ENCODE measurements around the gene YTHDF2. TPM values are rescaled to one million over a fixed set of nuclear protein-coding genes. Genes with fewer than 3 reads are reported as not detected.
A peak's percentile ranks its signal among the peaks of the same experiment; 100 is the strongest.

Gene YTHDF2
- total RNA-seq, 1 experiment from 2014 or later: 51.5 TPM

DNA sequence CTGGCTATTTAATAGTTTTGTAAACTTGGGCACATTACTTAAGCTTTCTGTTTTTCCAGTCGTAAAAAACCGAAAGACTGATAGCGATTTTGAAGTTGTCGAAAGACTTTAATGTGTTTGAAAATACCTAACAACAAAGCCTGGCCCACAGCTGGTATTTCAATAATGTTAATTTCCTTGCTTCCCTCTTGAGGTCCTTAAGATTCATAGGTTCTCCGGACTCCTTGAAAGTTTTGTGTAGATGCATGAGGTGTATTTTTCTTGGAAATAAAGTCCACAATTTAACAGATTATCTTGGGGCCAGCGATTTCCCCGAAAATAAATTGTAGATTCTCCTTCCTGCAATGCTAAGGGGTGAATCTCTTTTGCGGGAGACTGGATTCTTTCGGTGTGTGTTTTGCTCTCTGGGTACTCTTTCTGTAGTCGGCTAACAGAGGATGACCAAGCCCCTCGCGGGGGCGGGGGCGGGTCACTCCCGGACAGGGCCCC, 735 bp upstream of the YTHDF2 start:
- TSS peak; percentile 95 for BruUV-seq (replicated peaks)
- ChIA-PET POLR2A (interaction anchor here (0.8 to 1.9 kb wide), 8 partner anchors 64 to 446 kb away, joined by 3 to 54 read pairs (median 6); partner anchors contain the start of genes GMEB1, RNU11, SRSF4 and TAF12), CTCF (interaction anchor here (0.6 to 1.8 kb wide), 13 partner anchors 9 to 1351 kb away, joined by 3 to 29 read pairs (median 3); partner anchors contain the start of genes GMEB1 and TAF12)
- peak overlapping the region; percentile 92 for H3K27ac Mint-ChIP-seq (ENCODE audit: unreplicated experiment)
- peak overlapping the region; percentile 40 for H3K4me3 ChIP-seq (ENCODE audit: low read depth, low read length)
- TF ChIP-seq CTCF (IDR thresholded peaks at IDR 0.05; ENCODE audit: insufficient read depth in 1 of 2, low read depth in 1 of 2, low read length in 1 of 2, severe bottlenecking in 1 of 2, unreplicated experiment in 1 of 2): no peak
- no peak for DNase-seq
- H3K36me3 Mint-ChIP-seq (ENCODE audit: insufficient read depth, unreplicated experiment): peaks cover 48% of the 10 kb centered on the region
- peaks cover 17% of the 10 kb centered on the region; the same call in 1 of the 2 replicates for H3K4me1 ChIP-seq
- H3K9me3 Mint-ChIP-seq (ENCODE audit: unreplicated experiment): no peaks in the 10 kb centered on the region
- H3K4me1 Mint-ChIP-seq (ENCODE audit: low read depth, unreplicated experiment): no peaks in the 10 kb centered on the region
- no peaks in the 10 kb centered on the region for H3K27me3 Mint-ChIP-seq (ENCODE audit: insufficient read depth, unreplicated experiment)
- intact Hi-C loops (cut with micrococcal nuclease; ENCODE audit: unreplicated experiment): loop anchor here (1.0 to 5.0 kb wide), 3 partner anchors 68 to 446 kb away; partner anchors contain the start of genes GMEB1, RNU11 and SRSF4
- H3K9me3 ChIP-seq: no peaks in the 10 kb centered on the region
- no peaks in the 10 kb centered on the region for H3K36me3 ChIP-seq (ENCODE audit: control insufficient read depth, insufficient read depth, low read length)
- H3K27me3 ChIP-seq (replicated peaks; ENCODE audit: control insufficient read depth, insufficient read depth, low read length): no peaks in the 10 kb centered on the region
- H3K4me3 Mint-ChIP-seq (ENCODE audit: unreplicated experiment): peak overlapping the region; percentile 92

- peaks cover 63% of the 10 kb centered on the region for H3K36me3 Mint-ChIP-seq (ENCODE audit: insufficient read depth, unreplicated experiment)
- intact Hi-C loops (cut with micrococcal nuclease; ENCODE audit: unreplicated experiment): loop anchor here (5.0 kb wide), 1 partner anchor 445 kb away; the partner anchor contains the start of gene SRSF4
- peak overlapping the region; percentile 92 for H3K27ac Mint-ChIP-seq (ENCODE audit: unreplicated experiment)
- H3K4me3 Mint-ChIP-seq (ENCODE audit: unreplicated experiment): peak overlapping the region; percentile 92
- H3K36me3 ChIP-seq (ENCODE audit: control insufficient read depth, insufficient read depth, low read length): no peaks in the 10 kb centered on the region; the same call in 1 of the 2 replicates
- ChIA-PET CTCF (interaction anchor here (0.6 to 1.8 kb wide), 23 partner anchors 9 to 465 kb away, joined by 3 to 29 read pairs (median 4); partner anchors contain the start of genes GMEB1, RNU11 and TAF12), POLR2A (interaction anchor here (0.6 to 1.9 kb wide), 16 partner anchors 10 to 444 kb away, joined by 3 to 54 read pairs (median 6); partner anchors contain the start of genes EPB41, GMEB1, RNU11 and SRSF4)
- peaks cover 17% of the 10 kb centered on the region; the same call in 1 of the 2 replicates for H3K4me1 ChIP-seq
- TF ChIP-seq CTCF (IDR thresholded peaks at IDR 0.05; ENCODE audit: insufficient read depth in 1 of 2, low read depth in 1 of 2, low read length in 1 of 2, severe bottlenecking in 1 of 2, unreplicated experiment in 1 of 2): no peak
- no TSS peak for BruUV-seq (replicated peaks)
- no peaks in the 10 kb centered on the region for H3K27me3 ChIP-seq (replicated peaks; ENCODE audit: control insufficient read depth, insufficient read depth, low read length)
- peak; percentile 51 to 56 for DNase-seq
- no peaks in the 10 kb centered on the region for H3K9me3 ChIP-seq
- H3K4me1 Mint-ChIP-seq (ENCODE audit: low read depth, unreplicated experiment): no peaks in the 10 kb centered on the region
- H3K4me3 ChIP-seq (ENCODE audit: low read depth, low read length): peak overlapping the region; percentile 62
- H3K9me3 Mint-ChIP-seq (ENCODE audit: unreplicated experiment): no peaks in the 10 kb centered on the region
- H3K27me3 Mint-ChIP-seq (ENCODE audit: insufficient read depth, unreplicated experiment): no peaks in the 10 kb centered on the region
These were observed 780 bp downstream of the YTHDF2 start for GRCh38 chr1:28737307-28738132.

DNA sequence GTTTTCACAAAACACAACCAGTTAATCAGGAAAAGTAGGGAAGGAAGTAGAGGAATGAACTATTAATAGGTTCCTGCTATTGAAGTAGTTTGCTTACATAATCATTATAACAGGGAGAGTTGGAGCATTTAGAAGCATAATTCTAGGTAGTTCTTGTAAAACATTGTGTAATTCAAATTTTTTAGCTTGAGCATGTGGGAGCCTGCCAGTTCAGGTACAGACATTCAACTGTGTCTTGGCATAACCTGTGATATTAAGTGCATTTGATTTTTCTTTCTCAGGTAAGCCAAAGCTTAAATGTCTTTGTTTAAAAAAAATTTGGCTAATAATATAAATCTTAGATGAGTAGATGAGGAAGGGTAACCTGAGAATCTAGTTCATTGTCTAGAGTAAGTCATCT, 3.4 kb downstream of the YTHDF2 start:
- Mint-ChIP-seq H3K27ac (ENCODE audit: unreplicated experiment) (no peak overlapping the region), H3K4me3 (ENCODE audit: unreplicated experiment) (no peak overlapping the region), H3K4me1 (ENCODE audit: low read depth, unreplicated experiment) (peaks cover 14% of the 10 kb centered on the region), H3K27me3 (ENCODE audit: insufficient read depth, unreplicated experiment) (no peaks in the 10 kb centered on the region), H3K9me3 (ENCODE audit: unreplicated experiment) (no peaks in the 10 kb centered on the region), H3K36me3 (ENCODE audit: insufficient read depth, unreplicated experiment) (peaks cover 85% of the 10 kb centered on the region)
- ChIA-PET POLR2A (no interaction called here), CTCF (no interaction called here)
- Histone ChIP-seq H3K4me3 (ENCODE audit: low read depth, low read length) (no peak overlapping the region), H3K36me3 (ENCODE audit: control insufficient read depth, insufficient read depth, low read length) (no peaks in the 10 kb centered on the region; the same call in none of the 2 replicates), H3K4me1 (peaks cover 13% of the 10 kb centered on the region; the same call in 1 of the 2 replicates), H3K9me3 (no peaks in the 10 kb centered on the region), H3K27me3 (replicated peaks; ENCODE audit: control insufficient read depth, insufficient read depth, low read length) (no peaks in the 10 kb centered on the region)
- DNase-seq: no peak
- BruUV-seq (replicated peaks): no TSS peak
- TF ChIP-seq CTCF (IDR thresholded peaks at IDR 0.05; ENCODE audit: insufficient read depth in 1 of 2, low read depth in 1 of 2, low read length in 1 of 2, severe bottlenecking in 1 of 2, unreplicated experiment in 1 of 2): no peak
- intact Hi-C loops (cut with micrococcal nuclease; ENCODE audit: unreplicated experiment): no loop called here
